ENCODE results near the gene ZNF770.

DNA sequence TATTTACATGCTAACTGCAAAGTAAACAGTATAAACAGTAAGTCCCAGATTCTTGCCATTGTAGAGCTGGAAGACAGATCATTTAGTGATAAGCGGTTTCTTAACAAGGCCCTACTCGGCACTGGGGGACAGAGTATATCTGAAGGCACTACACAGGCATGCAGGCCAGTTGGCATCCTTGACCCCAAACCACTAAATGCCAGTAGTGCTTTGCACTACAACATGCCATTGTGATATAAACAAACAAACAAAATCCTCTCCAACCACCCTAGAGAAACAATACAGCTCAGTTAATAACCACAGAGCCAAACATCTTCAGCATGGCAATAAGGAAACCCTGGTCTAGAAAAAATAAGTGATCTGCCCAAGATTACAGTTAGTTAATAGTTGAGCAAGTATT is 23.8 kb downstream of the ZNF770 start:
- TF ChIP-seq, protein P1, sequence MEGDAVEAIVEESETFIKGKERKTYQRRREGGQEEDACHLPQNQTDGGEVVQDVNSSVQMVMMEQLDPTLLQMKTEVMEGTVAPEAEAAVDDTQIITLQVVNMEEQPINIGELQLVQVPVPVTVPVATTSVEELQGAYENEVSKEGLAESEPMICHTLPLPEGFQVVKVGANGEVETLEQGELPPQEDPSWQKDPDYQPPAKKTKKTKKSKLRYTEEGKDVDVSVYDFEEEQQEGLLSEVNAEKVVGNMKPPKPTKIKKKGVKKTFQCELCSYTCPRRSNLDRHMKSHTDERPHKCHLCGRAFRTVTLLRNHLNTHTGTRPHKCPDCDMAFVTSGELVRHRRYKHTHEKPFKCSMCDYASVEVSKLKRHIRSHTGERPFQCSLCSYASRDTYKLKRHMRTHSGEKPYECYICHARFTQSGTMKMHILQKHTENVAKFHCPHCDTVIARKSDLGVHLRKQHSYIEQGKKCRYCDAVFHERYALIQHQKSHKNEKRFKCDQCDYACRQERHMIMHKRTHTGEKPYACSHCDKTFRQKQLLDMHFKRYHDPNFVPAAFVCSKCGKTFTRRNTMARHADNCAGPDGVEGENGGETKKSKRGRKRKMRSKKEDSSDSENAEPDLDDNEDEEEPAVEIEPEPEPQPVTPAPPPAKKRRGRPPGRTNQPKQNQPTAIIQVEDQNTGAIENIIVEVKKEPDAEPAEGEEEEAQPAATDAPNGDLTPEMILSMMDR (conservative IDR thresholded peaks at IDR 0.05) = no peak
- no peak for TF ChIP-seq EZH2 (IDR thresholded peaks at IDR 0.05; ENCODE audit: low read depth)

Measured in PC-9 (cell line).